Kidney epithelial cell (primary cell): ENCODE data around the gene TPO. TPM values are rescaled to one million over a fixed set of nuclear protein-coding genes. Genes with fewer than 3 reads are reported as not detected.

ENCODE experiments used
- DNase-seq: peaks from one replicate; pipeline ENCODE4 v3.0.0-alpha.2; 2010; ENCODE audit warnings: low read depth
- H3K27me3 ChIP-seq: 2 replicates; pipeline ENCODE4 v1.6.0; 2011; ENCODE audit warnings: low read length; ENCODE audit not compliant: control insufficient read depth, insufficient read depth
- H3K36me3 ChIP-seq: 2 replicates; pipeline ENCODE4 v1.5.1; 2011; ENCODE audit warnings: low read length; ENCODE audit not compliant: control insufficient read depth, insufficient read depth
- H3K4me3 ChIP-seq: 2 replicates; pipeline ENCODE4 v1.5.1; 2011; ENCODE audit warnings: low read depth, mild to moderate bottlenecking, control low read depth, low read length
- CTCF ChIP-seq: IDR thresholded peaks from 2 replicates; pipeline ENCODE4 v1.5.1; 2011; ENCODE audit warnings: mild to moderate bottlenecking, moderate library complexity, low read length, control low read depth, inconsistent platforms; ENCODE audit not compliant: insufficient read depth, poor library complexity, severe bottlenecking
- total RNA-seq: library from RNA; depleted of rRNA; stranded (reverse); fragments of >200 nt; gene quantifications from 2 replicates; pipeline ENCODE4 v1.2.3, GENCODE V29; 2015

Gene TPO
- total RNA-seq, 1 donor from 2014 or later, result not detected

GRCh38 chr2:1541819-1542475 is 128.7 kb downstream of the TPO start:
- no peak for DNase-seq

GRCh38 chr2:1542971-1543370 is 129.7 kb downstream of the TPO start:
- DNase-seq, result no peak
- Histone ChIP-seq H3K4me3 (no peak overlapping the region), H3K27me3 (no peaks in the 10 kb centered on the region), H3K36me3 (no peaks in the 10 kb centered on the region)
- no peak for TF ChIP-seq CTCF

More at GRCh38 chr2:1541819-1542475, 128.7 kb downstream of the TPO start:
- Histone ChIP-seq H3K36me3 (no peaks in the 10 kb centered on the region), H3K27me3 (no peaks in the 10 kb centered on the region), H3K4me3 (no peak overlapping the region)
- TF ChIP-seq CTCF, result no peak

GRCh38 chr2:1543776-1544477 is 130.7 kb downstream of the TPO start:
- H3K36me3 ChIP-seq, result no peaks in the 10 kb centered on the region
- H3K27me3 ChIP-seq, result peaks cover under 1% of the 10 kb centered on the region
- DNase-seq, result no peak
- no peak for TF ChIP-seq CTCF
- no peak overlapping the region for H3K4me3 ChIP-seq

- Histone ChIP-seq H3K27me3 (peaks cover 4% of the 10 kb centered on the region), H3K4me3 (no peak overlapping the region), H3K36me3 (no peaks in the 10 kb centered on the region)
- DNase-seq, result no peak
- no peak for TF ChIP-seq CTCF
Measured at GRCh38 chr2:1544478-1545069, 131.3 kb downstream of the TPO start.

- Histone ChIP-seq H3K36me3 (no peaks in the 10 kb centered on the region), H3K27me3 (peaks cover 4% of the 10 kb centered on the region), H3K4me3 (no peak overlapping the region)
- TF ChIP-seq CTCF, result peak; percentile 83
- no peak for DNase-seq
Measured at GRCh38 chr2:1546023-1546591, 132.8 kb downstream of the TPO start.
